CD4-positive, alpha-beta memory T cell (primary cell): ENCODE measurements around the gene CCDC97. TPM values are rescaled to one million over a fixed set of nuclear protein-coding genes. Genes with fewer than 3 reads are reported as not detected.

Source experiments
- CTCF ChIA-PET: fragments of 350-600 bp; sonication (Branson Sonifier 250); formaldehyde crosslinking; loops from one replicate; lab custom pipeline; 2021; ENCODE audit warnings: inconsistent platforms; ENCODE audit not compliant: partially characterized antibody; lab: Charles Lee
- POLR2A ChIA-PET: fragments of 350-600 bp; sonication (Branson Sonifier 250); formaldehyde crosslinking; loops from one replicate; lab custom pipeline; 2021; ENCODE audit not compliant: partially characterized antibody; lab: Charles Lee
- DNase-seq, 5 donors: peaks; one replicate each; pipeline versions ENCODE4 v3.0.0 to v3.0.0-alpha.2; 2020 to 2022; ENCODE audit warnings: mixed read lengths in 1 of 5
- H3K27ac ChIP-seq: one replicate; pipeline ENCODE4 v1.7.0; 2013; ENCODE audit warnings: low read depth, low read length
- H3K27me3 ChIP-seq: 2 replicates; pipeline ENCODE4 v1.7.0; 2013; ENCODE audit warnings: mild to moderate bottlenecking, low read length, moderate library complexity; ENCODE audit not compliant: insufficient read depth
- H3K36me3 ChIP-seq: 2 replicates; pipeline ENCODE4 v1.7.0; 2013; ENCODE audit warnings: mild to moderate bottlenecking, low read length, moderate library complexity; ENCODE audit not compliant: insufficient read depth
- H3K4me1 ChIP-seq: 2 replicates; pipeline ENCODE4 v1.7.0; 2013; ENCODE audit warnings: mild to moderate bottlenecking, low read length, moderate library complexity; ENCODE audit not compliant: insufficient read depth
- H3K4me3 ChIP-seq, 2 donors: one replicate each; pipeline ENCODE4 v1.7.0; 2013; ENCODE audit warnings: low read length in 2 of 2, mild to moderate bottlenecking in 1 of 2
- H3K9me3 ChIP-seq, 2 donors: one replicate each; pipeline ENCODE4 v1.7.0; 2013; ENCODE audit warnings: low read length in 2 of 2, control low read depth in 1 of 2; ENCODE audit not compliant: control insufficient read depth in 1 of 2
- H3K27ac Mint-ChIP-seq, 7 donors: one replicate each; pipeline ENCODE4 v1.8.0; 2020 to 2021; ENCODE audit warnings: mixed read lengths in 7 of 7, mild to moderate bottlenecking in 6 of 7, inconsistent platforms in 3 of 7, moderate library complexity in 3 of 7
- H3K27me3 Mint-ChIP-seq, 2 donors: one replicate each; pipeline ENCODE4 v1.8.0; 2020 to 2021; ENCODE audit warnings: mixed read lengths in 2 of 2
- H3K36me3 Mint-ChIP-seq, 2 donors: one replicate each; pipeline ENCODE4 v1.8.0; 2020 to 2021; ENCODE audit warnings: mixed read lengths in 2 of 2, inconsistent platforms in 1 of 2, mild to moderate bottlenecking in 1 of 2
- H3K4me1 Mint-ChIP-seq, 4 donors: one replicate each; pipeline ENCODE4 v1.8.0; 2020 to 2021; ENCODE audit warnings: mixed read lengths in 4 of 4, mild to moderate bottlenecking in 1 of 4
- H3K4me3 Mint-ChIP-seq, 8 donors: one replicate each; pipeline ENCODE4 v1.8.0; 2020 to 2021; ENCODE audit warnings: mixed read lengths in 8 of 8, mild to moderate bottlenecking in 7 of 8, moderate library complexity in 6 of 8, inconsistent platforms in 3 of 8
- H3K9me3 Mint-ChIP-seq, 8 donors: one replicate each; pipeline ENCODE4 v1.8.0; 2020 to 2021; ENCODE audit warnings: mixed read lengths in 8 of 8, mild to moderate bottlenecking in 5 of 8, inconsistent platforms in 3 of 8, moderate library complexity in 1 of 8
- intact Hi-C: fragments of 100-400 bp; cut with micrococcal nuclease; formaldehyde crosslinking; loops from one replicate; pipeline ENCODE4 v1.15.1; 2023
- polyA plus RNA-seq, 2 donors: library from polyadenylated mRNA; unstranded; fragments of 300-500 nt; fragmentation: Illumina TruSeq; gene quantifications; one replicate each; pipeline ENCODE4 v1.2.3, GENCODE V29; 2021
- total RNA-seq, 2 experiments: library from RNA; stranded (reverse); gene quantifications; one replicate each; pipeline ENCODE4 v1.2.3, GENCODE V29; 2021

Gene CCDC97
- total and polyA plus RNA-seq, 4 experiments from 2014 or later, result 23.2 to 61.4 (median 44.3) TPM

- POLR2A ChIA-PET, result interaction anchor here (1.0 to 26.9 kb wide), 12 partner anchors 7 to 244 kb away, joined by 3 to 711 read pairs (median 7); partner anchors contain the start of genes B9D2, CYP2S1, HNRNPUL1 and TGFB1
Measured at GRCh38 chr19:41304706-41305483, 5.1 kb upstream of the CCDC97 start.

GRCh38 chr19:41305927-41306793 is 3.8 kb upstream of the CCDC97 start:
- CTCF ChIA-PET, result interaction anchor here (0.9 to 12.4 kb wide), 9 partner anchors 10 to 333 kb away, joined by 3 to 165 read pairs (median 5); partner anchors contain the start of genes B9D2 and HNRNPUL1
- Histone ChIP-seq H3K27me3 (no peaks in the 10 kb centered on the region), H3K36me3 (peaks cover 35% of the 10 kb centered on the region), H3K4me1 (peaks cover 92% of the 10 kb centered on the region), H3K9me3 (no peaks in the 10 kb centered on the region), H3K27ac (peak overlapping the region; percentile 92), H3K4me3 (peak overlapping the region in 1 of 2 donors; percentile 54)
- Mint-ChIP-seq H3K27me3 (no peaks in the 10 kb centered on the region), H3K4me3 (peak overlapping the region; percentile 80 to 100 (median 97)), H3K27ac (peak overlapping the region; percentile 97 to 100 (median 99)), H3K9me3 (peaks cover 0 to 12% (median 0%) of the 10 kb centered on the region in 8 donors), H3K4me1 (peaks cover 58 to 98% (median 82%) of the 10 kb centered on the region in 4 donors), H3K36me3 (peaks cover 45 to 79% of the 10 kb centered on the region in 2 donors)
- POLR2A ChIA-PET, result interaction anchor here (0.9 to 26.9 kb wide), 17 partner anchors 8 to 643 kb away, joined by 3 to 711 read pairs (median 8); partner anchors contain the start of genes B9D2, DMAC2, HNRNPUL1 and RAB4B
- DNase-seq, result peak in 1 of 5 donors; percentile 44
- intact Hi-C loops, result loop anchor here (5.0 kb wide), 1 partner anchor 164 kb away; no protein-coding TSS in a partner anchor

More at GRCh38 chr19:41304706-41305483, 5.1 kb upstream of the CCDC97 start:
- peaks cover 54 to 81% of the 10 kb centered on the region in 2 donors for H3K36me3 Mint-ChIP-seq
- peaks cover 0 to 7% (median 0%) of the 10 kb centered on the region in 8 donors for H3K9me3 Mint-ChIP-seq
- no peaks in the 10 kb centered on the region for H3K27me3 Mint-ChIP-seq
- H3K9me3 ChIP-seq, result no peaks in the 10 kb centered on the region
- H3K4me3 ChIP-seq, result peak overlapping the region in 1 of 2 donors; percentile 41
- intact Hi-C loops, result loop anchor here (5.0 kb wide), 1 partner anchor 163 kb away; no protein-coding TSS in a partner anchor
- H3K27me3 ChIP-seq, result no peaks in the 10 kb centered on the region
- peaks cover 63 to 98% (median 85%) of the 10 kb centered on the region in 4 donors for H3K4me1 Mint-ChIP-seq
- CTCF ChIA-PET, result interaction anchor here (0.8 to 12.4 kb wide), 10 partner anchors 8 to 670 kb away, joined by 3 to 165 read pairs (median 8); partner anchors contain the start of genes B9D2 and HNRNPUL1
- DNase-seq, result no peak
- H3K27ac Mint-ChIP-seq, result peak overlapping the region; percentile 97 to 100 (median 99)
- H3K4me3 Mint-ChIP-seq, result peak overlapping the region; percentile 77 to 100 (median 90)
- H3K36me3 ChIP-seq, result peaks cover 46% of the 10 kb centered on the region
- H3K4me1 ChIP-seq, result peaks cover 98% of the 10 kb centered on the region
- H3K27ac ChIP-seq, result peak overlapping the region; percentile 76

- no peaks in the 10 kb centered on the region for H3K27me3 ChIP-seq
- Mint-ChIP-seq H3K9me3 (peaks cover 0 to 12% (median 0%) of the 10 kb centered on the region in 8 donors), H3K4me1 (peaks cover 53 to 98% (median 81%) of the 10 kb centered on the region in 4 donors), H3K4me3 (peak overlapping the region; percentile 80 to 100 (median 97)), H3K36me3 (peaks cover 37 to 75% of the 10 kb centered on the region in 2 donors), H3K27ac (peak overlapping the region; percentile 97 to 100 (median 99)), H3K27me3 (no peaks in the 10 kb centered on the region)
- H3K4me3 ChIP-seq, result peak overlapping the region; percentile 47 to 54
- H3K27ac ChIP-seq, result peak overlapping the region; percentile 92
- H3K4me1 ChIP-seq, result peaks cover 89% of the 10 kb centered on the region
- intact Hi-C loops, result loop anchor here (5.0 kb wide), 1 partner anchor 165 kb away; no protein-coding TSS in a partner anchor
- ChIA-PET POLR2A (interaction anchor here (0.6 to 26.9 kb wide), 26 partner anchors 9 to 644 kb away, joined by 3 to 711 read pairs (median 5); partner anchors contain the start of genes B3GNT8, B9D2, CYP2S1 and DMAC2), CTCF (interaction anchor here (0.8 to 12.4 kb wide), 16 partner anchors 11 to 332 kb away, joined by 3 to 165 read pairs (median 6); partner anchors contain the start of genes B9D2, HNRNPUL1 and TGFB1)
- DNase-seq, result peak; percentile 57 to 78 (median 74)
- H3K9me3 ChIP-seq, result no peaks in the 10 kb centered on the region
- H3K36me3 ChIP-seq, result peaks cover 28% of the 10 kb centered on the region
Measured at GRCh38 chr19:41307090-41307875, 2.7 kb upstream of the CCDC97 start.

- Mint-ChIP-seq H3K27me3 (no peaks in the 10 kb centered on the region), H3K27ac (peak overlapping the region; percentile 97 to 100 (median 99)), H3K4me3 (peak overlapping the region; percentile 96 to 100 (median 97)), H3K4me1 (peaks cover 52 to 98% (median 78%) of the 10 kb centered on the region in 4 donors), H3K36me3 (peaks cover 32 to 74% of the 10 kb centered on the region in 2 donors), H3K9me3 (peaks cover 0 to 14% (median 0%) of the 10 kb centered on the region in 8 donors)
- H3K27ac ChIP-seq, result peak overlapping the region; percentile 92
- peaks cover 35% of the 10 kb centered on the region for H3K36me3 ChIP-seq
- H3K9me3 ChIP-seq, result no peaks in the 10 kb centered on the region
- intact Hi-C loops, result loop anchor here (1.0 to 5.0 kb wide), 8 partner anchors 8 to 645 kb away; no protein-coding TSS in a partner anchor
- H3K4me3 ChIP-seq, result peak overlapping the region; percentile 47 to 54
- ChIA-PET CTCF (interaction anchor here (0.9 to 12.4 kb wide), 19 partner anchors 12 to 646 kb away, joined by 3 to 165 read pairs (median 6); partner anchors contain the start of genes B9D2, HNRNPUL1 and TGFB1), POLR2A (interaction anchor here (0.6 to 26.9 kb wide), 27 partner anchors 10 to 1022 kb away, joined by 3 to 711 read pairs (median 7); partner anchors contain the start of genes ACTMAP, B3GNT8, B9D2 and CYP2S1)
- peak in 1 of 5 donors; percentile 45 for DNase-seq
- H3K27me3 ChIP-seq, result no peaks in the 10 kb centered on the region
- peaks cover 89% of the 10 kb centered on the region for H3K4me1 ChIP-seq
Measured at GRCh38 chr19:41307954-41308449, 2.0 kb upstream of the CCDC97 start.

- peaks cover 0 to 14% (median 0%) of the 10 kb centered on the region in 8 donors for H3K9me3 Mint-ChIP-seq
- Histone ChIP-seq H3K9me3 (no peaks in the 10 kb centered on the region), H3K27me3 (no peaks in the 10 kb centered on the region), H3K4me1 (peaks cover 88% of the 10 kb centered on the region), H3K27ac (peak overlapping the region; percentile 92), H3K4me3 (peak overlapping the region; percentile 82 to 98), H3K36me3 (peaks cover 39% of the 10 kb centered on the region)
- peak overlapping the region; percentile 97 to 100 (median 99) for H3K27ac Mint-ChIP-seq
- peak; percentile 87 to 93 (median 90) for DNase-seq
- peaks cover 33 to 74% of the 10 kb centered on the region in 2 donors for H3K36me3 Mint-ChIP-seq
- peak overlapping the region; percentile 96 to 100 (median 97) for H3K4me3 Mint-ChIP-seq
- no peaks in the 10 kb centered on the region for H3K27me3 Mint-ChIP-seq
- peaks cover 55 to 98% (median 79%) of the 10 kb centered on the region in 4 donors for H3K4me1 Mint-ChIP-seq
- ChIA-PET POLR2A (interaction anchor here (0.6 to 26.9 kb wide), 25 partner anchors 11 to 1023 kb away, joined by 3 to 711 read pairs (median 7); partner anchors contain the start of genes ACTMAP, B3GNT8, B9D2 and CYP2S1), CTCF (interaction anchor here (0.8 to 12.4 kb wide), 27 partner anchors 8 to 647 kb away, joined by 3 to 165 read pairs (median 4); partner anchors contain the start of genes B9D2, HNRNPUL1 and TGFB1)
- intact Hi-C loops, result loop anchor here (1.0 to 5.0 kb wide), 8 partner anchors 8 to 646 kb away; no protein-coding TSS in a partner anchor
Measured at GRCh38 chr19:41308450-41309179, 1.4 kb upstream of the CCDC97 start.
